Stimulated activated effector memory CD8-positive, alpha-beta T cell treated with anti-CD3 and anti-CD28 coated beads, Interleukin-12 subunit alpha, Interleukin-12 subunit beta, amount 100 ng/mL, for 72 hours (primary cell): ENCODE results near the gene CD226.
"Not testable (repeated sequence)": the region's sequence is repeated elsewhere in the genome, so short reads cannot be mapped to it uniquely, and the experiment has no call there.

Source experiments
- ATAC-seq: fragments of 150-1000 bp; cut with Tn5 transposase; 2 replicates; pipeline ENCODE4 v1.10.0; 2021
- DNase-seq, 2 donors: peaks; one replicate each; pipeline ENCODE4 v3.0.0; 2021 to 2022; ENCODE audit warnings: low spot score in 2 of 2
- H3K27ac Mint-ChIP-seq: one replicate; pipeline ENCODE4 v1.8.0; 2022; ENCODE audit warnings: mild to moderate bottlenecking, mixed read lengths
- H3K36me3 Mint-ChIP-seq: one replicate; pipeline ENCODE4 v1.8.0; 2022; ENCODE audit warnings: mild to moderate bottlenecking, mixed read lengths
- H3K4me1 Mint-ChIP-seq: one replicate; pipeline ENCODE4 v1.8.0; 2022; ENCODE audit warnings: mixed read lengths
- H3K4me3 Mint-ChIP-seq: one replicate; pipeline ENCODE4 v1.8.0; 2022; ENCODE audit warnings: mild to moderate bottlenecking, mixed read lengths
- H3K9me3 Mint-ChIP-seq: one replicate; pipeline ENCODE4 v1.8.0; 2022; ENCODE audit warnings: mixed read lengths

CD226 gene

DNA sequence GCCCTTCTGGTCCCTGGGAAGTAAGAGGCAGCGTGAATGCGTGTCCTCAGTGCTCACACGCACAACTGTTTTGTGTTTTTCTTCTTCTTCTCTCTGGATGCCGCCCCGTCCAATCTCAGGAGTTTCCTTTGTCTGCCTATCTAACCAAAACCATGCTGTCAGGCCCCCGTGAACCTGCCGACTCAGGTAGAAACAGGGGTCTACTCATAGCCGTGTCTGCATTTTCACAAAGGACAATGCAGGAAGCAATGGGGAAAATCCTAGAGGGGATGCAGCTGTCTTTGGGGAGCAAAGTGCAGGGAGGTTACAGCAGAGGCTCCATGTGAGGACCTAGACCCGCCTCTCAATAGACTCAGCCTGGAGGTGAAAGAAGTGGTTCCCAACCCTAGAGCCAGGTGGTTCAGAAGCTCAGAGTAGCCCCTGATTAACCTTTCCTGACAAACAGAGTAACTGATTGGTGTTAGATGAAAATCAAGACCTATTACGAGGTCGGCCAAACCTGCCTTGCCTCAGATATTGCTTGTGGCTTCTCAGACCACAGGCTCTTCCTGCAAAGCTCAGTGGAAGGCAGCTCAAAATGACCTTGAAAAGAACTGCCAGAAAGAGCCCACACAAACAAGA is 49.3 kb downstream of the CD226 start:
- Mint-ChIP-seq H3K4me1 (peaks cover 73% of the 10 kb centered on the region), H3K27ac (peak overlapping the region; percentile 90), H3K9me3 (no peaks in the 10 kb centered on the region), H3K4me3 (peak overlapping the region; percentile 80), H3K36me3 (peaks cover 97% of the 10 kb centered on the region)
- ATAC-seq (no peak), DNase-seq (peak; percentile 18 to 75)

DNA sequence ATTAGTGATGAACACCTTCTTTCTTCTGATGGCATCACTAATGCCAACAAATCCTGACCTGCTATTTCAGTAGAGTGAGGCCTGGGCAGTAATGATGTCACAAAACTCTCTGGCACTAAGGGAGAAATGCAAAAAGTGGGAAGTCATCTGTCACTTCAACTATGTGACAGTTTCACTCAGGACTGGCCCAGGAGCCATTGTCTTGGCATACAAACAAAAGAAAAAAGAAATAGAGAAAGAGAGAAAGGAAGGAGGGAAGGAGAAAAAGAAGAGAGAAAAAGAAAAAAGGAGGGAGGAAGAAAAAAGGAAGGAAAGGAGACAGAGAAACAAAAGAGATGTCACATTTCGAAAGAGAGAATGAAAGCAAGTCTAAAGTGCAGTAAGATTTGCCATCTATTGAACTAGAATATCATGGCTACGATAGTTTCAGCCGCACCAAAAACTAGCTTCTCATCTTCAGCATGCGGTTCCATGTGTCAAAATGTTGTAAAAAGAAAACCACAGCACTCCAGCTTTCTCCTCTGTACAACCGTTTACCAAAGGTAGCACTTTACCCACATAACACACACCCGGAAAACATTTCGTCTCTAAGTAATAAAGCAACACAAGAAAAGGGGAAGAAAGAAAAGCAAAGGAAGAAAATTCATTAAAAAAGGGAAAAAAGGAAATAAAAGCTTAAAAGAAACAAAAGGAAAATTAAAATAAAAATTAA is 50.1 kb downstream of the CD226 start:
- ATAC-seq = peak; percentile 54
- H3K9me3 Mint-ChIP-seq = no peaks in the 10 kb centered on the region
- peak overlapping the region; percentile 80 for H3K4me3 Mint-ChIP-seq
- H3K27ac Mint-ChIP-seq = peak overlapping the region; percentile 90
- DNase-seq = peak in 1 of 2 donors; percentile 72
- peaks cover 72% of the 10 kb centered on the region for H3K4me1 Mint-ChIP-seq
- H3K36me3 Mint-ChIP-seq = peaks cover 97% of the 10 kb centered on the region

GRCh38 chr18:69895066-69896047 is 52.3 kb downstream of the CD226 start:
- Mint-ChIP-seq H3K27ac (peak overlapping the region; percentile 90), H3K4me1 (peaks cover 74% of the 10 kb centered on the region), H3K9me3 (peaks cover 7% of the 10 kb centered on the region), H3K36me3 (peaks cover 99% of the 10 kb centered on the region), H3K4me3 (peak overlapping the region; percentile 80)
- DNase-seq = peak; percentile 11 to 78
- peak; percentile 53 for ATAC-seq

DNA sequence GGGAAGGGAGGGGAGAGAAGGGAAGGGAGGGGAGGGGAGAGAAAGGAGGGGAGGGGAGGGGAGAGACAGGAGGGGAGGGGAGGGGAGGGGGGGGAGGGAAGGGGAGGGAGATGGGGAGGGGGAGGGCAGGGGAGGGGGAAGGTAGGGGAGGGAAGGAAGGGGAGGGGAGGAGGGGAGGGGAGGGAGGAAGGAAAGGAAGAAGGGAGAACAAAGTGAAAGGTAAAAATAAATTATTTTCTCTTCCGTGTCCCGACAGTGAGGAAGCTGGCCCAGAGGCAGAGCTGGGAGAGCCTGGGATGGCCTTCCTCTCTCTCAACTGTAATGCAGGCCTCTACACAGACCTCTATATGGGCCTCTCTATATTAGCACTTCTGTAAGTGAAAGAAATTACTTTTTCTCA is 53.2 kb downstream of the CD226 start:
- Mint-ChIP-seq H3K4me1 (peaks cover 75% of the 10 kb centered on the region), H3K4me3 (peak overlapping the region; percentile 80), H3K9me3 (peaks cover 7% of the 10 kb centered on the region), H3K36me3 (peaks cover 98% of the 10 kb centered on the region), H3K27ac (peak overlapping the region; percentile 90)
- ATAC-seq (no peak), DNase-seq (no peak)

- Mint-ChIP-seq H3K27ac (peak overlapping the region; percentile 82), H3K36me3 (peaks cover 95% of the 10 kb centered on the region)
Measured at GRCh38 chr18:69890558-69890957, 57.1 kb downstream of the CD226 start.

DNA sequence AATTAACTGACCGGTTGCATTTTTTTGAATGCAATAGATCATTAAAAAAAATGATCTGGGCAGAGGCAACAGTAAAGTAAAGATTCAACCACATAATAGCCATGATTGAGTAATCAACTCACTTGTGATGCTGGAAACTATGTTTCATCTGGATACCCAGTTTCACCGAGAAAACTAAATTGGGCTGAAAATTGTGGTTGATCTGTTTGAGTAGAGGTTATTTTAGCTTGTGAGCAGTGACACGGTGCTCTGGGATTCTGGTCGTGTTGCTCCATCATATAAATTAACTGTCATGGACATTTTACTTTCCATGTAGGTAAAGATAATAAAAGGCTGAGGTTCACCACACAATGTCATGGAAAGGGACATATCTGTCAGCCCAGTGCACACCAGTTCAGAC is 58.7 kb downstream of the CD226 start:
- peak; percentile 60 for ATAC-seq

More at GRCh38 chr18:69890558-69890957, 57.1 kb downstream of the CD226 start:
- Mint-ChIP-seq H3K4me1 (peaks cover 53% of the 10 kb centered on the region), H3K4me3 (peak overlapping the region; percentile 31), H3K9me3 (peaks cover 7% of the 10 kb centered on the region)
- DNase-seq (no peak), ATAC-seq (no peak)

DNA sequence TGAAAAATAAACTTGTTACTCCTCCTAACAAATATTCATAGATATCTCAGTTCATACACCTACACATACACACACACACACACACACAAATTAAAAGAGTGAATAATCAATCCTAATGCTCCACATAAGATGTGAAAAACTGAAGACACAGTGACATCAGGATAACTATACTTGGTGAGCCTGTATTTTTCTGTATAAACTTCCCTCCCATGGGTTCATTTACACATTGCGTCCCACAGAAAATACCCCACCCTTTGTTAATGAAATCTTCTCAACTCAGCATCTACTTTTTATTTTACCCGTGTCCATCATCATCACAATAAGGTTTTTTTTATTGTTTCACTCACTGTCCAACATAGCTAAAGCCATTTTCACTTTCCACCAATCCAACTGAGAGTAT is 60.4 kb downstream of the CD226 start:
- H3K36me3 Mint-ChIP-seq = peaks cover 94% of the 10 kb centered on the region
- peaks cover 63% of the 10 kb centered on the region for H3K4me1 Mint-ChIP-seq

More for the DNA sequence above, 58.7 kb downstream of the CD226 start:
- Mint-ChIP-seq H3K27ac (peak overlapping the region; percentile 82), H3K9me3 (peaks cover 7% of the 10 kb centered on the region), H3K4me1 (peaks cover 65% of the 10 kb centered on the region), H3K4me3 (peak overlapping the region; percentile 31), H3K36me3 (peaks cover 95% of the 10 kb centered on the region)
- no peak for DNase-seq

DNA sequence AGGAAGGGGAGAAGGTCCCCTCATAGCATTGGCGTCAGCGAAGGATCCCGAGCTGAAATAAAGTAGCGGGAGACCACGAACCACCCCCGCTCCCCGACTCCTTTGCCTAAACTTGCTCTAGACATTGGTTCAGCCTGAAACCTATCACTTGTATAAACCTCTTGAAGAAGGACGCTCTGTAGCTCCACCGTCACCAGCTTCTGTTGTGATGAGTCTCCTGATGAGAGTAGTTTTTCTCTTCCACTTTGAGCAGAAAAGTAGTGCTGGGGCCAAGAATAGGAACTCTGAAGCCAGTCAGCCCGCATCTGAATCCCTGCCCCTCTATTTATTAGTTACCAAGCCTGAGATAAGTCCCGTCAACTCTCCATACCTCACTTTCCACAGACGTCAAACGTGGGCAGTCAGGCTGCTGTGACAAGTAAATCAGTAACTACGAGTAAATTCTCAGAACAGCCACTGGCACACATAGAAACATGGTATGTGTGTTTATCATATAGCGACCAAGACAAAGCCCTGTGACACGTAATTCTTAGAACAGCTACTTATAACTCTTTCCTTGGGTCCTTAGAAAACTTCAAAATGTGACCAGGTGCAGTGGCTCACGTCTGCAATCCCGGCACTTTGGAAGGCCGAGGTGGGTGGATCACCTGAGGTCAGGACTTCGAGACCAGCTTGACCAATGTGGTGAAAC is 61.7 kb downstream of the CD226 start:
- DNase-seq (peak; percentile 39 to 80), ATAC-seq (peak; percentile 94)
- H3K4me3 Mint-ChIP-seq = peak overlapping the region; percentile 68
- peaks cover 58% of the 10 kb centered on the region for H3K4me1 Mint-ChIP-seq
- peaks cover 89% of the 10 kb centered on the region for H3K36me3 Mint-ChIP-seq
- H3K9me3 Mint-ChIP-seq = peaks cover 4% of the 10 kb centered on the region
- H3K27ac Mint-ChIP-seq = peak overlapping the region; percentile 97

More for the DNA sequence above, 60.4 kb downstream of the CD226 start:
- ATAC-seq (no peak), DNase-seq (no peak)
- peak overlapping the region; percentile 38 for H3K4me3 Mint-ChIP-seq
- peak overlapping the region; percentile 97 for H3K27ac Mint-ChIP-seq
- peaks cover 7% of the 10 kb centered on the region for H3K9me3 Mint-ChIP-seq

- ATAC-seq (no peak), DNase-seq (no peak)
- Mint-ChIP-seq H3K36me3 (peaks cover 89% of the 10 kb centered on the region), H3K4me3 (peak overlapping the region; percentile 68), H3K9me3 (no peaks in the 10 kb centered on the region), H3K4me1 (peaks cover 55% of the 10 kb centered on the region), H3K27ac (peak overlapping the region; percentile 97)
Measured at GRCh38 chr18:69885355-69885754, 62.3 kb downstream of the CD226 start.

GRCh38 chr18:69883781-69884180 is 63.9 kb downstream of the CD226 start:
- DNase-seq (no peak), ATAC-seq (no peak)
- peaks cover 3% of the 10 kb centered on the region for H3K9me3 Mint-ChIP-seq
- peaks cover 62% of the 10 kb centered on the region for H3K4me1 Mint-ChIP-seq
- peak overlapping the region; percentile 97 for H3K27ac Mint-ChIP-seq
- H3K4me3 Mint-ChIP-seq = peak overlapping the region; percentile 68
- peaks cover 90% of the 10 kb centered on the region for H3K36me3 Mint-ChIP-seq

- Mint-ChIP-seq H3K27ac (peak overlapping the region; percentile 97), H3K36me3 (peaks cover 90% of the 10 kb centered on the region), H3K4me3 (peak overlapping the region; percentile 68), H3K9me3 (peaks cover 3% of the 10 kb centered on the region), H3K4me1 (peaks cover 65% of the 10 kb centered on the region)
- no peak for DNase-seq
- no peak for ATAC-seq
Measured at GRCh38 chr18:69882965-69883668, 64.6 kb downstream of the CD226 start.

- Mint-ChIP-seq H3K36me3 (peaks cover 89% of the 10 kb centered on the region), H3K27ac (peak overlapping the region; percentile 23), H3K4me1 (peaks cover 59% of the 10 kb centered on the region), H3K4me3 (no peak overlapping the region), H3K9me3 (peaks cover 3% of the 10 kb centered on the region)
- DNase-seq (no peak), ATAC-seq (no peak)
Measured at GRCh38 chr18:69880083-69880482, 67.6 kb downstream of the CD226 start.

DNA sequence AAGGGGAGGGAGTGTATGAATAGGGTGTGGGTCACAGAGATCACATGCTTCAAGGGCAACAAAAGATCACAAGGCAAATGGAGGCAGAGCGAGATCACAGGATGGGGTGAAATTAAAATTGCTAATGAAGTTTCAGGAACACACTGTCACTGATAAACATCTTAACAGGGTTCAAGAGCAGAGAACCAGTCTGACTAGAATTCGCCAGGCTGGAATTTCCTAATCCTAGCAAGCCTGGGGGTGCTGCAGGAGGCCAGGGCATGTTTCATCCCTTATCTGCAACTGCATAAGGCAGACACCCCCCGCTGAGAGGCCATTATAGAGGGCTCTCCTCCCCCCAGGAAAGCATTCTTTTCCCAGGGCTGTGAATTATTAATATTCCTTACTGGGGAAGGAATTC is 68.6 kb downstream of the CD226 start:
- H3K9me3 Mint-ChIP-seq, ATAC-seq, DNase-seq, H3K4me3 Mint-ChIP-seq: not testable (repeated sequence)
- H3K36me3 Mint-ChIP-seq = peaks cover 88% of the 10 kb centered on the region
- peaks cover 56% of the 10 kb centered on the region for H3K4me1 Mint-ChIP-seq
- H3K27ac Mint-ChIP-seq = peak overlapping the region; percentile 23
